ENCODE results near the gene FFAR3. TPM values are rescaled to one million over a fixed set of nuclear protein-coding genes. Genes with fewer than 3 reads are reported as not detected.
"Not testable (repeated sequence)": the region's sequence is repeated elsewhere in the genome, so short reads cannot be mapped to it uniquely, and the experiment has no call there.

Gene FFAR3
- total RNA-seq, 5 donors from 2014 or later (not counting 1 experiment from before 2014, with no cell fraction given): 0.47 TPM; not detected in 4

DNA sequence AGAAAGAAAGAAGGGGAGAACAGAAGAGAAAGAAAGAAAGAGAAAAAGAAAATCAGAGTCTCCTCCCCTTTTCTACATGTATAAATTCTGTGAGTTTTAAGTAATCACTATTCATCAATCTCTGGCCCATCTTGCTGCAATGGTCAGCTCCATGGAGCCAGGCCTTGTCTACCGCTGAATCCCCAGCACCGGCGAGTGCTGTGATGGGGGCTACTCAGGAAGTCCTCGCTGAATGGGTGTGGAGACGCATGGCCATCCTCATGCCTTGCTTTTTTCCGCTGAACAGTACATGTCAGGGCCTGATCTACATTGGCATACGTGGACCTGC, 42.5 kb downstream of the FFAR3 start:
- DNase-seq: no peak
- Histone ChIP-seq H3K27ac (ENCODE audit: low read length) (no peak overlapping the region), H3K4me3 (ENCODE audit: control insufficient read depth in 1 of 2, extremely low read depth in 1 of 2, low read length in 1 of 2) (no peak overlapping the region), H3K27me3 (replicated peaks in 1 of 2; ENCODE audit: control insufficient read depth in 2 of 2, extremely low read depth in 1 of 2, insufficient read depth in 2 of 2, low read length in 1 of 2) (peaks cover 0 to 10% of the 10 kb centered on the region in 2 experiments), H3K4me1 (ENCODE audit: control insufficient read depth in 1 of 2, extremely low read depth in 1 of 2, insufficient read depth in 2 of 2, low read length in 2 of 2) (no peaks in the 10 kb centered on the region), H3K9me3 (no peaks in the 10 kb centered on the region), H3K36me3 (ENCODE audit: control insufficient read depth in 2 of 2, extremely low read depth in 1 of 2, insufficient read depth in 1 of 2, low read length in 1 of 2) (no peaks in the 10 kb centered on the region)
- H3K36me3 Mint-ChIP-seq: no peaks in the 10 kb centered on the region
- peaks cover 3% of the 10 kb centered on the region in 2 donors for H3K27me3 Mint-ChIP-seq
- 96% methylated on average over 6 of the region's 7 CpGs for WGBS (ENCODE audit: insufficient coverage)
- ChIA-PET POLR2A (no interaction called here), CTCF (no interaction called here)
- H3K27ac Mint-ChIP-seq: no peak overlapping the region
- ATAC-seq (replicated peaks in 1 of 4): no peak
- no peak overlapping the region for H3K4me3 Mint-ChIP-seq
- peaks cover 0 to 2% (median 0%) of the 10 kb centered on the region in 3 donors for H3K4me1 Mint-ChIP-seq
- H3K9me3 Mint-ChIP-seq: no peaks in the 10 kb centered on the region

DNA sequence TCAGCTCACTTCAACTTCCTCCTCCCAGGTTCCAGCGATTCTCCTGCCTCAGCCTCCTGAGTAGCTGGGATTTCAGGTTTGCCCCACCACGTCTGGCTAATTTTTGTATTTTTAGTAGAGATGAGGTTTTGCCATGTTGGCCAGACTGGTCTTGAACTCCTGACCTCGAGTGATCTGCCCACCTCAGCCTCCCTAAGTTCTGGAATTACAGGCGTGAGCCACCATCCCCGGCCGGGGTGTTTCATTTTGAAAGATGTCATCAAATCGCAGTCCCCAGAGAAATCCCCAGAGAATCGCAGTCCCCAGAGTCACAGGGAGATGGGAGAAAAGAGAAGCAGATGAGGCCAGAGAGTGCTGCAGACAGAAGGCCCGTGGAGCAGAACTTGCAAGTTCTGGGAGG, 43.2 kb downstream of the FFAR3 start:
- H3K27me3 Mint-ChIP-seq; H3K9me3 ChIP-seq; H3K27ac ChIP-seq (ENCODE audit: low read length); H3K4me1 Mint-ChIP-seq; CTCF ChIA-PET; POLR2A ChIA-PET; H3K36me3 ChIP-seq (ENCODE audit: control insufficient read depth in 2 of 2, extremely low read depth in 1 of 2, insufficient read depth in 1 of 2, low read length in 1 of 2); H3K4me3 ChIP-seq (ENCODE audit: control insufficient read depth in 1 of 2, extremely low read depth in 1 of 2, low read length in 1 of 2); H3K36me3 Mint-ChIP-seq; H3K9me3 Mint-ChIP-seq; DNase-seq; H3K4me3 Mint-ChIP-seq; ATAC-seq (replicated peaks in 1 of 4); H3K4me1 ChIP-seq (ENCODE audit: control insufficient read depth in 1 of 2, extremely low read depth in 1 of 2, insufficient read depth in 2 of 2, low read length in 2 of 2): not testable (repeated sequence)
- WGBS (ENCODE audit: insufficient coverage): 73% methylated on average over 3 of the region's 9 CpGs
- peaks cover 0 to 12% of the 10 kb centered on the region in 2 experiments for H3K27me3 ChIP-seq (replicated peaks in 1 of 2; ENCODE audit: control insufficient read depth in 2 of 2, extremely low read depth in 1 of 2, insufficient read depth in 2 of 2, low read length in 1 of 2)
- H3K27ac Mint-ChIP-seq: peak overlapping the region in 1 of 2 donors; percentile 28

DNA sequence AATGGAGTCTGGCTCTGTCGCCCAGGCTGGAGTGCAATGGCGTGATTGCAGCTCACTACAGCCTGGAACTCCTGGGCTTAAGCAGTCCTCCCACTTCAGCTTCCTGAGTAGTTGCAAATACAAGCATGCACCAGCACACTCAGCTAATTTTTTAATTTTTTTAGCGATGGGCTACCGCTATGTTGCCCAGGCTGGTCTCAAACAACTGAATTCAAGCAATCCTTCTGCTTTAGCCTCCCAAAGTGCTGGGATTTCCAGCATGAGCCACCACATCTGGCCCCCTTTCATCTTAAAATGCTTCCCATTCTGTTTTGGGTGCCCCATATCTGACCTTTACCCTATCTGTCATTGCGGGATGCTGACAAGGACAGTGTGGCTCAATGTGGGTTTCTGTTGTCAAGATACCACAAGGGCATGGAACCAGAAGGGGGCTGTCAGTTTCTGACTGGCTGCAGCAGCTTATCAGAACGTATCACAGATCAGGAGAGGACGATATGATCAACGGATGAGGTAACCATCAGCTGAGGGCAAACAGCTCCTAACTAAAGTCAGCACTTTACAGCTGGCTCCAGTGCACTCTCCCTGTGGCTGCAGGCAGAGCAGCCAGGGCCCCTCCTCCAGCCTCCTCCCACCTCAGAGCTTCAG, 45.0 kb downstream of the FFAR3 start:
- peaks cover 0 to 2% (median 0%) of the 10 kb centered on the region in 3 donors for H3K4me1 Mint-ChIP-seq
- 84% methylated on average over 7 of the region's 8 CpGs for WGBS (ENCODE audit: insufficient coverage)
- Histone ChIP-seq H3K9me3 (no peaks in the 10 kb centered on the region), H3K4me1 (ENCODE audit: control insufficient read depth in 1 of 2, extremely low read depth in 1 of 2, insufficient read depth in 2 of 2, low read length in 2 of 2) (no peaks in the 10 kb centered on the region), H3K36me3 (ENCODE audit: control insufficient read depth in 2 of 2, extremely low read depth in 1 of 2, insufficient read depth in 1 of 2, low read length in 1 of 2) (no peaks in the 10 kb centered on the region), H3K4me3 (ENCODE audit: control insufficient read depth in 1 of 2, extremely low read depth in 1 of 2, low read length in 1 of 2) (no peak overlapping the region), H3K27ac (ENCODE audit: low read length) (no peak overlapping the region), H3K27me3 (replicated peaks in 1 of 2; ENCODE audit: control insufficient read depth in 2 of 2, extremely low read depth in 1 of 2, insufficient read depth in 2 of 2, low read length in 1 of 2) (peaks cover 0 to 9% of the 10 kb centered on the region in 2 experiments)
- H3K27me3 Mint-ChIP-seq: peaks cover 3 to 8% of the 10 kb centered on the region in 2 donors
- peak in 4 of 35 experiments; percentile 5 to 18 (median 10) for DNase-seq
- ChIA-PET POLR2A (no interaction called here), CTCF (interaction anchor here in 1 of 2 donors (0.6 kb wide), 1 partner anchor 249 kb away, joined by 5 read pairs; no protein-coding TSS in a partner anchor)
- peak in 1 of 4 experiments; percentile 20 for ATAC-seq (replicated peaks in 1 of 4)
- H3K36me3 Mint-ChIP-seq: no peaks in the 10 kb centered on the region
- H3K27ac Mint-ChIP-seq: no peak overlapping the region
- H3K9me3 Mint-ChIP-seq: no peaks in the 10 kb centered on the region
- H3K4me3 Mint-ChIP-seq: no peak overlapping the region

DNA sequence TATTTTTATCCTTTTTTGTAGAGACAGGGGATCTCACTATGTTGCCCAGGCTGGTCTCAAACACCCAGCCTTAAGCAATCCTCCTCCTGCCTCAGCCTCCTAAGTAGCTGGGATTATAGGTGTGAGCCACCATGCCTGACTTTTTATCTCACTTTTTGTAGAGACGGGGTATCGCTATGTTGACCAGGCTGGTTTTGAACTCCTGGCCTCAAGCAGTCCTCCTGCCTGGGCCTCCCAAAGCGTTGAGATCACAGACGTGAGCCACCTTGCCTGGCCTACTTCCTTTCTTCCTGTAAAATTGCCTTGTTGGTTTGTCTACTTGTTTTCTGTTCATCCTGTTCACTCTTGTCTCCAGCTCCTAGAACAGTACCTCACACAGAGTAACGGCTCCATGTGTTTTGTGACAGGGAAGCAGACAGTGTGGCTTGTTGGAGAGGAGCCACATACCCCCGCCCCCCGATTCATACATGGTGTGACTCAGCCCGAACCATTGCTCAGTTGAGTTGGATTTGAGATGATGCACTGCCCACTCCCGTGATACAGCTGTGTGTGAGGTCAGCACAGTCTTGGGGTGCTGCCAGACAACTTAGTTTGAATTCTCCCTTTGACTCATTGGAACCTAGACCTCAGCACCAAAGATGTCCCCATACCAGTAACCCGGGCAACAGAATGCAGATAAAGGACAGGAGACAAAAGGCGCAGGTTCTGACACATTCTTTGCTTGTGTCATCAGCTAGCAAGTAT, 46.8 kb downstream of the FFAR3 start:
- Mint-ChIP-seq H3K4me1 (peaks cover 0 to 2% (median 0%) of the 10 kb centered on the region in 3 donors), H3K27me3 (peaks cover 2 to 10% of the 10 kb centered on the region in 2 donors), H3K36me3 (no peaks in the 10 kb centered on the region), H3K4me3 (no peak overlapping the region), H3K9me3 (no peaks in the 10 kb centered on the region), H3K27ac (no peak overlapping the region)
- no peaks in the 10 kb centered on the region for H3K9me3 ChIP-seq
- WGBS (ENCODE audit: insufficient coverage): 73% methylated on average over 7 of the region's 11 CpGs
- DNase-seq (no peak), ATAC-seq (replicated peaks in 1 of 4) (no peak)
- peaks cover 0 to 8% of the 10 kb centered on the region in 2 experiments for H3K27me3 ChIP-seq (replicated peaks in 1 of 2; ENCODE audit: control insufficient read depth in 2 of 2, extremely low read depth in 1 of 2, insufficient read depth in 2 of 2, low read length in 1 of 2)
- CTCF ChIA-PET: interaction anchor here in 1 of 2 donors (0.7 kb wide), 1 partner anchor 27 kb away, joined by 3 read pairs; no protein-coding TSS in a partner anchor
- H3K4me1 ChIP-seq (ENCODE audit: control insufficient read depth in 1 of 2, extremely low read depth in 1 of 2, insufficient read depth in 2 of 2, low read length in 2 of 2): no peaks in the 10 kb centered on the region
- H3K36me3 ChIP-seq (ENCODE audit: control insufficient read depth in 2 of 2, extremely low read depth in 1 of 2, insufficient read depth in 1 of 2, low read length in 1 of 2): no peaks in the 10 kb centered on the region
- H3K4me3 ChIP-seq (ENCODE audit: control insufficient read depth in 1 of 2, extremely low read depth in 1 of 2, low read length in 1 of 2): no peak overlapping the region
- no peak overlapping the region for H3K27ac ChIP-seq (ENCODE audit: low read length)
- POLR2A ChIA-PET: no interaction called here

DNA sequence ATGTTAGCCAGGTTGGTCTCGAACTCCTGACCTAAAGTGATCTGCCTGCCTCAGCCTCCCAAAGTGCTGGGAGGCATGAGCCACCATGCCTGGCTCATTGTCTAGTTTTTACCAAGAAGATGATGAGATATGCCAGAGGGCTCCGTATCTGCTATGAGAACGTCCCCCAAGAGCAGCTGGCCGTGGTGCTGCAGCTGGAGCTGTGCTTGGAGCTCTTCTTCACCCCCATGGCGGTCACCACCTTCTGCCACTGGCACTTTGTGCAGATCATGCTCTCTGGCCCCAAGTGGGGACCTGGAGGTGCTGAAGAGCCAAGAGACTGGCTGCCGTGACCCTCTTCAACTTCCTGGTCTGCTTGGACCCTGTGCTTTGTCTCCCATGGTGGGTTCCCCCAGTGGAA, 49.4 kb downstream of the FFAR3 start:
- DNase-seq: no peak
- Mint-ChIP-seq H3K27me3 (peaks cover 8 to 14% of the 10 kb centered on the region in 2 donors), H3K4me3 (no peak overlapping the region), H3K9me3 (no peaks in the 10 kb centered on the region), H3K27ac (no peak overlapping the region), H3K36me3 (no peaks in the 10 kb centered on the region), H3K4me1 (peaks cover 0 to 2% (median 0%) of the 10 kb centered on the region in 3 donors)
- ChIA-PET CTCF (interaction anchor here in 1 of 2 donors (0.5 to 0.6 kb wide), 2 partner anchors 10 to 64 kb away, joined by 3 read pairs; no protein-coding TSS in a partner anchor), POLR2A (no interaction called here)
- H3K27ac ChIP-seq (ENCODE audit: low read length): no peak overlapping the region
- no peaks in the 10 kb centered on the region for H3K36me3 ChIP-seq (ENCODE audit: control insufficient read depth in 2 of 2, extremely low read depth in 1 of 2, insufficient read depth in 1 of 2, low read length in 1 of 2)
- no peaks in the 10 kb centered on the region for H3K9me3 ChIP-seq
- WGBS (ENCODE audit: insufficient coverage): 88% methylated on average over 5 of the region's 6 CpGs
- no peak for ATAC-seq (replicated peaks in 1 of 4)
- no peak overlapping the region for H3K4me3 ChIP-seq (ENCODE audit: control insufficient read depth in 1 of 2, extremely low read depth in 1 of 2, low read length in 1 of 2)
- peaks cover 0 to 9% of the 10 kb centered on the region in 2 experiments for H3K27me3 ChIP-seq (replicated peaks in 1 of 2; ENCODE audit: control insufficient read depth in 2 of 2, extremely low read depth in 1 of 2, insufficient read depth in 2 of 2, low read length in 1 of 2)
- no peaks in the 10 kb centered on the region for H3K4me1 ChIP-seq (ENCODE audit: control insufficient read depth in 1 of 2, extremely low read depth in 1 of 2, insufficient read depth in 2 of 2, low read length in 2 of 2)

DNA sequence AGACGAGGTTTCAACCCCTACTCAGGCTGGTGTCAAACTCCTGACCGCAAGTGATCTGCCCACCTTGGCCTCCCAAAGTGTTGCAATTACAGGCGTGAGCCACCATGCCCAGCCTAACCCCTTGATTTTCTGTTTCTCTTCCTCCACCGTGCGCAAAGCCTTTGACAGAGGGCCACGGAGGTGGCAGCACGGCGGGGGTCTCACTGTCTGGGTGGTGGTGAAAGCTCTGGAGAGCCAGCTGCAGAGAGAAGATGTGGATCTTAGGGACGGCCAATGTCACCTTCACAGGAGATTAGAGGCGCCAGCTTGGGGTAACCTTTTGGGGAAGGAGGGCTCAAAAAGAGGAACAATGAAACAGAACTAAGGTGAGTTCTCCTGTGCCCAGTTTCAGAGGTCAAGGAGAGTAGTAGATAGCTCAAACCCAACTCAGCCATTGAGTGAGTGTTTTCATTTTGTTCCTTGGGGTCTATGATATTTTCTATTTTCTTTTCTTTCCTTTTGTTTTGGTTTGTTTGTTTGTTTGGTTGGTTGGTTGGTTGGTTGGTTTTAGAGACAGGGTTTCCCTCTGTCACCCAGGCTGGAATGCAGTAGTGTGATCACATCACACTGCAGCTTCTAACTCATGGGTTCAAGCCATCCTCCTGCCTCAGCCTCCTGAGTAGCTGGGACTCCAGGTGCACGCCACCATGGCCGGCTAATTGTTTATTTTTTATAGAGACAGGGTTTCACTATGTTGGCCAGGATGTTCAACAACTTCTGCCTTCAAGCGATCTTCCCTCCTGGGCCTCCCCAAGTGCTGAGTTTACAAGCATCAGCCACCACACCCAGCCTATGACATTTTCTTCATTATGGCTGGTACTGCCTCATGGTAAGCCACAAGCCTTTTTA, 50.3 kb downstream of the FFAR3 start:
- H3K4me3 ChIP-seq (ENCODE audit: control insufficient read depth in 1 of 2, extremely low read depth in 1 of 2, low read length in 1 of 2): no peak overlapping the region
- H3K4me3 Mint-ChIP-seq: no peak overlapping the region
- no peaks in the 10 kb centered on the region for H3K9me3 Mint-ChIP-seq
- H3K27ac Mint-ChIP-seq: no peak overlapping the region
- no peak overlapping the region for H3K27ac ChIP-seq (ENCODE audit: low read length)
- H3K4me1 ChIP-seq (ENCODE audit: control insufficient read depth in 1 of 2, extremely low read depth in 1 of 2, insufficient read depth in 2 of 2, low read length in 2 of 2): no peaks in the 10 kb centered on the region
- H3K27me3 ChIP-seq (replicated peaks in 1 of 2; ENCODE audit: control insufficient read depth in 2 of 2, extremely low read depth in 1 of 2, insufficient read depth in 2 of 2, low read length in 1 of 2): peaks cover 0 to 9% of the 10 kb centered on the region in 2 experiments
- DNase-seq: no peak
- H3K9me3 ChIP-seq: no peaks in the 10 kb centered on the region
- ATAC-seq (replicated peaks in 1 of 4): no peak
- H3K36me3 Mint-ChIP-seq: no peaks in the 10 kb centered on the region
- 89% methylated on average over 7 of the region's 13 CpGs for WGBS (ENCODE audit: insufficient coverage)
- ChIA-PET POLR2A (no interaction called here), CTCF (interaction anchor here in 1 of 2 donors (0.6 kb wide), 1 partner anchor 11 kb away, joined by 3 read pairs; no protein-coding TSS in a partner anchor)
- no peaks in the 10 kb centered on the region for H3K36me3 ChIP-seq (ENCODE audit: control insufficient read depth in 2 of 2, extremely low read depth in 1 of 2, insufficient read depth in 1 of 2, low read length in 1 of 2)
- peaks cover 13 to 14% of the 10 kb centered on the region in 2 donors for H3K27me3 Mint-ChIP-seq
- no peaks in the 10 kb centered on the region for H3K4me1 Mint-ChIP-seq
